Measurements from ENCODE around the gene LGI2.

DNA sequence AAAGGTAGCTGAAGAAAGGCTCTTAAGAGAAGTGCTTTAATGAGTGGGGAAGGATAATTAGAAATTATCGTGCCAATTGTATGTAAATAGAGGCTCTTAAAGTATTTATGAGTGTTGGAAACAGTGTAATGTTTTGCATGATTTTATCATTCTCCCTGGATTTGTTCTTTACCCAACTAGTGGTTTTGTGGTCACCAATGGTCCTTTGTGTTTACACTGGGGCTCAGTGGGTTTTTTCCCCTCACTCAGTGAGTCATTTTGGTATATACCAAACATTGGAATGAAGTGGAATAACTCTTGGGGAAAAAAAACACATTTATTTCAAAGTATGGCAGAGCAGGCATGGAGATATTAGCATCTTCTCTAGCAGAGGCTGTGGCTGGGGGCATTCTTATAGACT lies 20.8 kb upstream of the LGI2 start:
- TF ChIP-seq, protein P1, sequence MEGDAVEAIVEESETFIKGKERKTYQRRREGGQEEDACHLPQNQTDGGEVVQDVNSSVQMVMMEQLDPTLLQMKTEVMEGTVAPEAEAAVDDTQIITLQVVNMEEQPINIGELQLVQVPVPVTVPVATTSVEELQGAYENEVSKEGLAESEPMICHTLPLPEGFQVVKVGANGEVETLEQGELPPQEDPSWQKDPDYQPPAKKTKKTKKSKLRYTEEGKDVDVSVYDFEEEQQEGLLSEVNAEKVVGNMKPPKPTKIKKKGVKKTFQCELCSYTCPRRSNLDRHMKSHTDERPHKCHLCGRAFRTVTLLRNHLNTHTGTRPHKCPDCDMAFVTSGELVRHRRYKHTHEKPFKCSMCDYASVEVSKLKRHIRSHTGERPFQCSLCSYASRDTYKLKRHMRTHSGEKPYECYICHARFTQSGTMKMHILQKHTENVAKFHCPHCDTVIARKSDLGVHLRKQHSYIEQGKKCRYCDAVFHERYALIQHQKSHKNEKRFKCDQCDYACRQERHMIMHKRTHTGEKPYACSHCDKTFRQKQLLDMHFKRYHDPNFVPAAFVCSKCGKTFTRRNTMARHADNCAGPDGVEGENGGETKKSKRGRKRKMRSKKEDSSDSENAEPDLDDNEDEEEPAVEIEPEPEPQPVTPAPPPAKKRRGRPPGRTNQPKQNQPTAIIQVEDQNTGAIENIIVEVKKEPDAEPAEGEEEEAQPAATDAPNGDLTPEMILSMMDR (IDR thresholded peaks at IDR 0.05; ENCODE audit: poor library complexity, severe bottlenecking) = no peak
- TF ChIP-seq POLR2AphosphoS5 (IDR thresholded peaks at IDR 0.05) (no peak), MXI1 (conservative IDR thresholded peaks at IDR 0.05; ENCODE audit: poor library complexity, severe bottlenecking) (no peak), RAD21 (conservative IDR thresholded peaks at IDR 0.05) (no peak)

Data from neural cell (in vitro differentiated cells).